NCI-H226 (cell line): ENCODE data around the gene PAK1IP1.
"Not testable (repeated sequence)": the region's sequence is repeated elsewhere in the genome, so short reads cannot be mapped to it uniquely, and the experiment has no call there.

ENCODE experiments used
- DNase-seq: peaks from one replicate; pipeline ENCODE4 v3.0.0-alpha.2; 2015

The PAK1IP1 gene

DNA sequence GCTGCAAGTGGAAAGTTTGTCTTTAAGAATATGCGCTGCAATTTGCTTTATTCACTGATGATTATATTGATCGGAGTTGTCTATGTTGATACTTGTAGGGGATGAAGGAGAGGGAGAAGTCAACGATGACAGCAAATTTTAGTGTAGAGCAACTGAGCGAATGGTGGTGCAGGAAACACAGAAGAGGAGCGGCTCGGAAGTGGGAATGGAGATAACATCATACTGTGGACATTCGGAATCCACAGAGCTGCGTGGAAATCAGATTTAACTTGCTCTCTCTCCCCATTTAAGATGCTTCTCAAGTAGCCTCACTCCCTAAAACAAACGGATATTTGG, 52.1 kb downstream of the PAK1IP1 start:
- no peak for DNase-seq

GRCh38 chr6:10747251-10747972, 52.6 kb downstream of the PAK1IP1 start, which contains the start of gene TMEM14B:
TSS of gene TMEM14B (plus strand) at chr6:10747805. CDS start at chr6:10749246, 1,441 bp downstream.
- peak; percentile 94 for DNase-seq

DNA sequence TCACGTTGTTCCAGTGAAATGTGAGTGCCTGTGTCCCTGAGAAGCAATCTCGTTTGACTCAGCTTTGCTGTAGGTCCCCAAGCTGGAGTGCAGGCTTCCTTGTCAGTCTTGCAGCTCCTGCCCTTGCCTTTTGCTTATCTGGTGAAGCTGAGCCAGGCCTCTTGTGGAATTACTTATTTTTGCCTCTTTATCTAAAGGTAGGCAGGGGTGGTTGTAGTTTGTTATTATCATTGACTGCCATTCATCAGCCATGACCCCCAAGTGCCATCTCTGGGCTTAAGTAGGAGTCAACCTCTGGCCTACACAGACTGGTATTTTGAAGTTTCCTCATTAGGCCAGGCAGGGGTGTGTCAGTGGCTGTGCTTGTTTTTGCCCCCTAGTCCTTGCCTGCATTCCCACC, 55.0 kb downstream of the PAK1IP1 start:
- peak; percentile 8 for DNase-seq

GRCh38 chr6:10750568-10750967, 55.8 kb downstream of the PAK1IP1 start:
- DNase-seq = not testable (repeated sequence)

- peak; percentile 9 for DNase-seq
These were observed 57.0 kb downstream of the PAK1IP1 start for GRCh38 chr6:10751757-10752156.

- DNase-seq = no peak
These were observed 61.3 kb downstream of the PAK1IP1 start for GRCh38 chr6:10756085-10756484.
